ENCODE results near the gene PPP2R3A. TPM values are rescaled to one million over a fixed set of nuclear protein-coding genes. Genes with fewer than 3 reads are reported as not detected.

The PPP2R3A gene
- total and polyA plus RNA-seq, 9 of the 15 experiments (the other 6 are each of a cell fraction or from before 2014, with no cell fraction given) = 0.10 to 0.50 (median 0.24) TPM

DNA sequence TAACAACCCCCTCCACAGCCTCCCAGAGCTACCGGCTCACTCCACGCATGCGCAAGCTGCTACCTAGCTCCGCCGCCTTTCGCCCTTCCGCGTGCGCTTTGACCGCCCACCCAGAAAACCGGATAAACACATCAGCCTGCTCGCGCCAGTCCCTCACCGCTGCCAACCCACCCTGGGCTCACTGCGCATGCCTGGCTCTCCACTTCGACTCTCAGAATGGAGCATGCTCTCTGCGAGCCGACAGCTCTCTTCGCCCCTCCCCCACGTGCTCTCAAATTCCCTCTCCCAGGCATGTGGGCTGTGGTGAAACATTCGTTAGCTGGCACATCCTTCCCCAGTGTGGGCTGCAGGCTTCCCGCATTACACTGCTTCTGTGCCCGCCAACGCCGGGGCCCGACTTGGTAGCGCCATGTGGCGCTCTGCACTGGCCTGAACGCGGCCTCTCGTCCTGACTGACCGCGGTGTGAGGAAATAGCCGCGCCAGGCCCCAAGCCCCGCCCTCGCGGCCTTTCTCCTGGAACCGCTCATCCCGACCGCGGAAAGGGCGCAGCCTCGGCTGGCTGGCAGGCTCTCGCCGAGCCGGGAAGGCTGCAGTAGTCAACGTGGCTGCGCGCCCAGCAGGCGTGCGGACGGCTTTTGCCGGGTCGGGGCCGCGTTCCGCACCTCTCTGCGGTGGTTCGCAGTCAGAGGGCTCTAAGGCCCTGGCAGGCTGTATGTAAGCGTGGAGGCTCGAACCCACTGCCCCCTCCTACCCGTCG, 231.1 kb downstream of the PPP2R3A start (continued):
- TF ChIP-seq RBM34 (IDR thresholded peaks at IDR 0.05; ENCODE audit: borderline replicate concordance, insufficient read depth, low read length) (no peak), DDX20 (tag; IDR thresholded peaks at IDR 0.05; ENCODE audit: low read depth) (no peak), KHSRP (IDR thresholded peaks at IDR 0.05) (no peak), HNRNPUL1 (IDR thresholded peaks at IDR 0.05; ENCODE audit: low read length) (no peak), HLTF (IDR thresholded peaks at IDR 0.05) (no peak), CXXC5 (CRISPR knock-in tag; IDR thresholded peaks at IDR 0.05) (peak; percentile 63), CEBPG (CRISPR knock-in tag; IDR thresholded peaks at IDR 0.05) (peak; percentile 74; the same call in 1 of the 2 replicates), CEBPG (tag; conservative IDR thresholded peaks at IDR 0.05 in 1 of 2, IDR thresholded peaks at IDR 0.05 in 1 of 2) (peak; percentile 36 to 80; a peak in 3 of 4 replicates), KDM1A (IDR thresholded peaks at IDR 0.05) (no peak), MTA1 (IDR thresholded peaks at IDR 0.05; ENCODE audit: borderline replicate concordance) (no peak), MYNN (IDR thresholded peaks at IDR 0.05) (0 out of 2 replicates have a peak, but pooled peaks have one; percentile 51), MYNN (CRISPR knock-in tag; IDR thresholded peaks at IDR 0.05) (no peak), TEAD2 (tag; IDR thresholded peaks at IDR 0.05) (no peak), ZNF561 (CRISPR knock-in tag; conservative IDR thresholded peaks at IDR 0.05) (no peak), ZNF165 (CRISPR knock-in tag; IDR thresholded peaks at IDR 0.05; ENCODE audit: borderline replicate concordance) (0 out of 2 replicates have a peak, but pooled peaks have one; percentile 20), ZNF311 (CRISPR knock-in tag; IDR thresholded peaks at IDR 0.05) (no peak), ZNF408 (CRISPR knock-in tag; IDR thresholded peaks at IDR 0.05; ENCODE audit: low read depth) (no peak), RCOR1 (IDR thresholded peaks at IDR 0.05; ENCODE audit: borderline replicate concordance in 1 of 2, low read depth in 2 of 2, low read length in 2 of 2) (no peak), ZNF253 (CRISPR knock-in tag; conservative IDR thresholded peaks at IDR 0.05) (no peak), ZNF583 (CRISPR knock-in tag; IDR thresholded peaks at IDR 0.05) (no peak), MTA3 (IDR thresholded peaks at IDR 0.05; ENCODE audit: borderline replicate concordance) (peak; percentile 73; the same call in 1 of the 2 replicates)
- TF ChIP-seq, protein P1, sequence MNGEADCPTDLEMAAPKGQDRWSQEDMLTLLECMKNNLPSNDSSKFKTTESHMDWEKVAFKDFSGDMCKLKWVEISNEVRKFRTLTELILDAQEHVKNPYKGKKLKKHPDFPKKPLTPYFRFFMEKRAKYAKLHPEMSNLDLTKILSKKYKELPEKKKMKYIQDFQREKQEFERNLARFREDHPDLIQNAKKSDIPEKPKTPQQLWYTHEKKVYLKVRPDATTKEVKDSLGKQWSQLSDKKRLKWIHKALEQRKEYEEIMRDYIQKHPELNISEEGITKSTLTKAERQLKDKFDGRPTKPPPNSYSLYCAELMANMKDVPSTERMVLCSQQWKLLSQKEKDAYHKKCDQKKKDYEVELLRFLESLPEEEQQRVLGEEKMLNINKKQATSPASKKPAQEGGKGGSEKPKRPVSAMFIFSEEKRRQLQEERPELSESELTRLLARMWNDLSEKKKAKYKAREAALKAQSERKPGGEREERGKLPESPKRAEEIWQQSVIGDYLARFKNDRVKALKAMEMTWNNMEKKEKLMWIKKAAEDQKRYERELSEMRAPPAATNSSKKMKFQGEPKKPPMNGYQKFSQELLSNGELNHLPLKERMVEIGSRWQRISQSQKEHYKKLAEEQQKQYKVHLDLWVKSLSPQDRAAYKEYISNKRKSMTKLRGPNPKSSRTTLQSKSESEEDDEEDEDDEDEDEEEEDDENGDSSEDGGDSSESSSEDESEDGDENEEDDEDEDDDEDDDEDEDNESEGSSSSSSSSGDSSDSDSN (IDR thresholded peaks at IDR 0.05; ENCODE audit: borderline replicate concordance in 1 of 2, low read depth in 2 of 2, low read length in 2 of 2) = peak; percentile 50 to 85; a peak in 2 of 4 replicates
- TF ChIP-seq, protein P2, sequence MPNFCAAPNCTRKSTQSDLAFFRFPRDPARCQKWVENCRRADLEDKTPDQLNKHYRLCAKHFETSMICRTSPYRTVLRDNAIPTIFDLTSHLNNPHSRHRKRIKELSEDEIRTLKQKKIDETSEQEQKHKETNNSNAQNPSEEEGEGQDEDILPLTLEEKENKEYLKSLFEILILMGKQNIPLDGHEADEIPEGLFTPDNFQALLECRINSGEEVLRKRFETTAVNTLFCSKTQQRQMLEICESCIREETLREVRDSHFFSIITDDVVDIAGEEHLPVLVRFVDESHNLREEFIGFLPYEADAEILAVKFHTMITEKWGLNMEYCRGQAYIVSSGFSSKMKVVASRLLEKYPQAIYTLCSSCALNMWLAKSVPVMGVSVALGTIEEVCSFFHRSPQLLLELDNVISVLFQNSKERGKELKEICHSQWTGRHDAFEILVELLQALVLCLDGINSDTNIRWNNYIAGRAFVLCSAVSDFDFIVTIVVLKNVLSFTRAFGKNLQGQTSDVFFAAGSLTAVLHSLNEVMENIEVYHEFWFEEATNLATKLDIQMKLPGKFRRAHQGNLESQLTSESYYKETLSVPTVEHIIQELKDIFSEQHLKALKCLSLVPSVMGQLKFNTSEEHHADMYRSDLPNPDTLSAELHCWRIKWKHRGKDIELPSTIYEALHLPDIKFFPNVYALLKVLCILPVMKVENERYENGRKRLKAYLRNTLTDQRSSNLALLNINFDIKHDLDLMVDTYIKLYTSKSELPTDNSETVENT (CRISPR knock-in tag; IDR thresholded peaks at IDR 0.05) = peak; percentile 32; the same call in 1 of the 2 replicates
- TF ChIP-seq, protein P3, sequence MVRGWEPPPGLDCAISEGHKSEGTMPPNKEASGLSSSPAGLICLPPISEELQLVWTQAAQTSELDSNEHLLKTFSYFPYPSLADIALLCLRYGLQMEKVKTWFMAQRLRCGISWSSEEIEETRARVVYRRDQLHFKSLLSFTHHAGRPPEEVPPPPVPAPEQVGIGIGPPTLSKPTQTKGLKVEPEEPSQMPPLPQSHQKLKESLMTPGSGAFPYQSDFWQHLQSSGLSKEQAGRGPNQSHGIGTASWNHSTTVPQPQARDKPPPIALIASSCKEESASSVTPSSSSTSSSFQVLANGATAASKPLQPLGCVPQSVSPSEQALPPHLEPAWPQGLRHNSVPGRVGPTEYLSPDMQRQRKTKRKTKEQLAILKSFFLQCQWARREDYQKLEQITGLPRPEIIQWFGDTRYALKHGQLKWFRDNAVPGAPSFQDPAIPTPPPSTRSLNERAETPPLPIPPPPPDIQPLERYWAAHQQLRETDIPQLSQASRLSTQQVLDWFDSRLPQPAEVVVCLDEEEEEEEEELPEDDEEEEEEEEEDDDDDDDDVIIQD (CRISPR knock-in tag; IDR thresholded peaks at IDR 0.05) = no peak

Measured in K562 (cell line).